NCI-H1092 (cell line): ENCODE data around the gene BICD2.

Experiments used
- DNase-seq: peaks from one replicate; lab custom pipeline; 2025; lab: John Stamatoyannopoulos, UW

Gene BICD2

GRCh38 chr9:92727716-92728700 is 36.6 kb downstream of the BICD2 start:
- DNase-seq, result no peak

DNA sequence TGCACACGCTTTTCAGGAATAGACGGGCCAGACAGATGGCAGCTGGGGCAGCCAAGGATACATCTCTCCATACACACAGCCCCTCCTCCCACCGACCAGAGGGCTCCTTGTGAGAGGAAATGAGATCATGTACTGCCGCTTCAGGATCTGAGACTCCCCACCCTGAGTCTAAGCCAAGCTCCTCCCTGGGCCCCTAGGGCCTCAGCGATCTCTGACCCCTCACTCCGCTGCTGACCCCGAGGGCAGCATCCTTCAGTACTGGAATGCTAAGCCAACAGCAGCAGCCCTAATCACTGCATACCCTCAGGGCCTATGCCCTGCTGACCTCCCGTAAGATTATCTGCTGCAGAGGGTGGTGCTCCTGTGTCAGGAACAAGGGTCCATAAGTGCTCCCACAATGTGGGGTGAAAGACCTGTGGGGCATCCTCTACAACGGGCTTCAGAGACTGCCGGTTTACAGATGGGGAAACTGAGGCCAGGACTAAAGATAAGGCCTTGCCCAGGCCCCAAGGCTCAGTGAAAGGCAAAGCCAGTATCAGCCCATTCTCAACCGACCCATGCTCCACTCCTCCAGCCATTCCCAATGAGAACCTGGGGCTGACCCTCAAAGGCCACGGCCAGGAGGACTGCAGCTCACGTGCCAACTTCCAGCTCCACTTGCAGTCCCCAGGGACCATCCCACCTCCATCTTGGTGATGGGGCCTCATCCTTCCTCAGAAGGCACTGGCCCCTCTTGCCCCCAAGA is 37.5 kb downstream of the BICD2 start:
- peak; percentile 44 for DNase-seq

GRCh38 chr9:92726348-92726747 is 38.3 kb downstream of the BICD2 start:
- DNase-seq, result no peak

- DNase-seq, result no peak
Observed at GRCh38 chr9:92725766-92726165, 38.9 kb downstream of the BICD2 start.

DNA sequence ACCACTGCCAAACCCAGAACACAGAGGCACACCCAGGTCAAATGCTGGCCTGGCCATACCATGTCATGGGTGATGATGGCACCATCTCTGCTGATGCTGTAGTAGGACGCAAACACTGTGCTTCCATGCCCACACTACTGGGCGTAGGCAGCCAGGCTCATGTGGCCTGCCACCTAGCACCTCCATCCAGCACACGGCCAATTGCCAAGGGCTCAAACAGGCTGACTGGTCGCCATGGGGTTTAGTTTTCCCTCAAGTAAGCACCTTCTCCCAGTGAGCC is 39.4 kb downstream of the BICD2 start:
- DNase-seq, result no peak

DNA sequence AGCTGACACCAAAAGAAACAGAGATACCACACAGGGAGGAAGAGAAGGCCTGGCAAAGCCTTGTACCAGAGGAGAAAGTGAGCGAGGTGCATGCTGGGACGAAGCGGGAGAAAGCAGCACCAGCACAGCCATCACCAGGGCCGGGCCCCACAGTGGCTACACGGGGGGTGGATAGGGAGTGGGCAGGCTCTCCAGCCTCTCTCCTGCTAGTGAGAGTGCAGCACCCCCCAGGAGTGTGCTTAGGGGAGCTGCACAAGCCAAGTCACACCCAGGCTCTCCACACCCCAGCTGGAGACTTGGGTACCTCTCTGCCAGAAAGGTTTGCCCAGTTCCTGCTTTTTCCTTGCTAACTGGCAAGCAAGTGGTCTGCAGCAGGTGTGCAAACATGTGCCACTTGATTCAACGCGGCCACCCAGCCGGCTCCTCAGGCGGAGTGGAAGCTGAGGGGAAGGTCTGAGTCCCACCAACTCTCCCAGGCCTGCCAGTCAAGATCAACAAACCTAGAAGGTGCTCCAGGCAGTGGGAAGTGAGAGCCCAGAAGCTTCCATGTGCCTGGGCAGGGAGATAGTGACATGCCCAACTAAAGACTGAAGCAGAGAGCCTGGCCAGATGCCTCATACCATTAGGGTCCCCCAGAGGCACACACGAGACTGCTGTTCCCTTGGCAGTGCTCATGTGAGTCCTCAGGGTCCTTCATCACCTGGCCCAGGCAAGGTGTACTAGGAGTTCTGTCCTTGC is 39.9 kb downstream of the BICD2 start:
- peak; percentile 92 for DNase-seq

DNA sequence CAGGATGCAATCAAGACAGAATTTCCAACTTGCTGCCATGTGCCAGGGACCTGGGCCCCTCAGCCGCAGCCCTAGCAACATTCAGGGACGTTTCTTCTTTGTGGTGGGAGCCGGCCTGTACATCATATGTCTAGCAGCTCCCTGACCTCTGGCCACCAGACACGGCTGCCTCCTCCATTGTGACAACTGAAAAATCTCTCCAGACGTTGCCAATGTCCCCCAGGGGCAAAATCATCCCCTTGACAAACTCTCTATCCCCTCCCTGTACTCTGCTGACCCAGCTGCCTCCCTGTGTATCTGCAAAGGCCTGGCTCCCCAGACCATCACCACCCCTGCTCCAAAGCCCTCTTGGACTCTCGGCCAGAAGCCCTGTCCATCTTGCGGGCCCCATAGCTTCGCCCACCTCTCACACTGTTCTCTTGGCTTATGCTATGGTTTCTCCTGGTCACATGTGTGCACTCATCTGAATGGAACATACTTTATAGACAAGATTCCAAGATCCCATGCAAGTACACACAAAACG is 40.8 kb downstream of the BICD2 start:
- no peak for DNase-seq

DNA sequence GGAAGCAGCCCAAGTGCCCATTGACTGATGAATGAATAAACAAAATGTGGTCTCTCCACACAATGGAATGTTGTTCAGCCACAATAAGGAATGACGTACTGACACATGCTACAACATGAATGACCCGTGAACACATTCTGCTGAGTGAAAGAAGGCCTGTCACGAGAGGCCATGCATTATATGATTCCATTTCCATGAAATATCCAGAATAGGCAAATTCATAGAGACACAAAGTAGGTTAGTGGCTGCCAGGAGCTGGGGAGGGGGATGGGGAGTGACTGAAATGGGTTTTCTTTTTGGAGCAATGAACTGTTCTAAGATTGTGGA is 41.4 kb downstream of the BICD2 start:
- no peak for DNase-seq

- DNase-seq, result no peak
Observed at GRCh38 chr9:92722386-92723298, 42.0 kb downstream of the BICD2 start.

DNA sequence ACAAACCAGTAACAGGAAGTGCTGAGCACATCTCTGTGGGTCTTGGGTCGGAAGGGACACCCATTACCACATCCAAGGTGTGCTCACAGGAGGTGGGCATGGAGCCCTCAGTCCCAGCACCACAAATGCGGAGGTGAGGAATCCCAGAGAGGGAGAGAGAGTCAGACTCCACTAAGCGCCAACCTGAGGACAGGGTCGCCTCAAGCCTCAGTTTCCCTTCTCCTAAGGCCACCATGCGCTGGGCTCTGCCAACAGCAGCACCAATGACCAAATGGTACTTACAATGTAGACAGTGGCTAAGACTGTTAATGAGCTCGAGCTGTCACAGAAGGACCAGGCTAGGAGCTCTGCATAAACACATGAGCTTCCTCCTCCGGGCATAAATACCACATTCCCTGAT is 43.1 kb downstream of the BICD2 start:
- DNase-seq, result no peak

- DNase-seq, result no peak
Observed at GRCh38 chr9:92720807-92721535, 43.7 kb downstream of the BICD2 start.

DNA sequence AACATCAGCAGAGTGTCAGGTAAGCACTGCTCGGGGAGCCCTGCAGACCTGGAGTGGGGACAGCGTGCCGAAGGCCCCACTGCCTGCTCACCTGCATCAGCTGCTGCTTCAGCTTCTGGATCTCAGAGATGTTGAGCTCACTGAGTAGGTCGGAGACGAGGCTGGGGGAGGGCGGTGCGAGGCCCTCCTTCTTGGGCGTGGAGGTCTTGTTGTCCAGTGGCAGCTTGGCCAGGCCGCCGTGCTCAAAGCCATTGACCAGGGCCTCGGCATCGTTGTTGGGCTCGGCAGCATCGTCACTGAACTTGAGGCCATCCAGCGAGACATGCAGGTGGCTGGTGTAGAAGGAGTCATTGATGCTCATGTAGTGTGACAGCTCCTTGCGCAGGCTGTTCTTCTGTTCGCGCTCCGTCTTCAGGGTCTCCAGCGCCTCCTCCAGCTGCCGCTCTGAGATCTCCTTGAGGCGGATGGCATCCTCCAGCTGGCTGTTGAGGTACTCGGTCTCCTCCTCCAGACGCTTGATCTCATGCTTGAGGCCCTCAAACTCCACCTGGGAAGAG is 44.3 kb downstream of the BICD2 start:
- DNase-seq, result no peak

DNA sequence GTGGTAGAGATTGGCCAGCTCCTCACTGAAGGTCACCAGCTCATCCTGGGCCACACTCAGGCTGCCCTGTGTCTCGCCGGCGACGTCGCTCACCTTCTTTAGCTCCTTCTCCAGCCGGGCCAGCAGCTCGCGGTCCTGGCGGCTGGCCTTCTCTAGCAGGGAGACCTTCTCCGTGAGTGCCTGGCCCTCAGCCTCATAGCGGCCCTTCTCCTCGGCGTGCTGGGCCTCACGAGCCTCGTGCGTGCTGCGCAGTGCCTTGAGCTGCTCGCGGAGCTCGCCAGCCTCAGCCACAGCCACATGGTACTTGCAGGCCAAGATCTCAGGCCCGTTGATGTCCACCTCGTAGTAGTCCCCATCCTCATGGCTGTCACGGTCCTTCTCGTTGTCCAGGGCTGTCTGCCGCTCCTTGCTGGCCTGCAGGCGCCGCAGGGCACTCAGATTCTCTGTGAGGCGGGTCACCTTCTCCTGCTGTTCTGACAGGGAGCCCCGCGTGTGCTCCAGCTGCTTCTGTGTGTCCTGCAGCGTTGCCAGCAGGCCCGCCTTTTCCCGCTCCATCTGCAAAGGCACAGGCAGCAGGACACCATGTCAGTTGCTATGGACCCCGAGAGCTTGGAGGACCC is 45.5 kb downstream of the BICD2 start:
- no peak for DNase-seq

DNA sequence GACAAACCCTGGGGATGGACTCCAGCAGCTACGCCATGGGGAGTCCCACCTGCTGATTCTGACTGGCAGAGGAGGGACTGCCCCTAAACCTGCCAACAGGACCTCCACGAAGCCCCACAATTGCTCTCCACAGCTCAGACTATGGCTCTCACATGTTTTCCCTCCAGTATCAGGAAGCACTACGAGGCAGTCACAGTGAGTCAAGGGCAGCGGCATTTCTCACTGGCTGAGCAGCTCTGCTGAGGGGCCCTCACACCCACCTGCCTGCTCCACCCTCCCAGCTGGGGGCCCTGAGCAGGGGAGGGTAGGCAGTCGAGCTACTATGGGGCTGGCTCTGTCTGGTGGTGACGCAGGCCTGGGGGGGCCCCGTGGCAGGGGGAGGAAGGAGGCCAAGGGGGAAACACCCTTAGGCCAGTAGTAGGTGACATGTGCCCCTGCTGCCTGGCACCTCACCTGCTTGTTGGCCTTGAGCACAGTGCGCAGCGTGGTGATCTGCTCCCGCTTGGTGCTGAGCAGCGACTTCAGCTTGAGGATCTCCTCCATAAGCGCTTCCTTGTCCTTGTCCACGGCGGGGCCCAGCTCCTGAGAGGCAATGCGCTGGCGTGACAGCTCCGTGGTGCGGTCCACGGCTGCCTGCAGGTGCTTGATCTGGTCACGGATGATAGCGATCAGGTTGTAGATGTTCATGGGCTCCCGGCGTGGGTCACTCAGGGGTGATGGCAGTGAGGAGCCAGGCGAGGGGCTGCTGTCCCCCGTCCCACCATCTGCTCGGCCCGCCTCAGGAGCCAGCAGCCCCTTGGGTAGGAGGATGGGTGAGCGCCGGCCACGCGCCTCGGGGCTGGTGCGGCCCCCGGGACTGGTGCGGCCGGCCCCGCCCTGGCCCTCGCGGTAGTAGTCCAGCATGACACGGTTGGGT is 46.3 kb downstream of the BICD2 start:
- DNase-seq, result no peak

DNA sequence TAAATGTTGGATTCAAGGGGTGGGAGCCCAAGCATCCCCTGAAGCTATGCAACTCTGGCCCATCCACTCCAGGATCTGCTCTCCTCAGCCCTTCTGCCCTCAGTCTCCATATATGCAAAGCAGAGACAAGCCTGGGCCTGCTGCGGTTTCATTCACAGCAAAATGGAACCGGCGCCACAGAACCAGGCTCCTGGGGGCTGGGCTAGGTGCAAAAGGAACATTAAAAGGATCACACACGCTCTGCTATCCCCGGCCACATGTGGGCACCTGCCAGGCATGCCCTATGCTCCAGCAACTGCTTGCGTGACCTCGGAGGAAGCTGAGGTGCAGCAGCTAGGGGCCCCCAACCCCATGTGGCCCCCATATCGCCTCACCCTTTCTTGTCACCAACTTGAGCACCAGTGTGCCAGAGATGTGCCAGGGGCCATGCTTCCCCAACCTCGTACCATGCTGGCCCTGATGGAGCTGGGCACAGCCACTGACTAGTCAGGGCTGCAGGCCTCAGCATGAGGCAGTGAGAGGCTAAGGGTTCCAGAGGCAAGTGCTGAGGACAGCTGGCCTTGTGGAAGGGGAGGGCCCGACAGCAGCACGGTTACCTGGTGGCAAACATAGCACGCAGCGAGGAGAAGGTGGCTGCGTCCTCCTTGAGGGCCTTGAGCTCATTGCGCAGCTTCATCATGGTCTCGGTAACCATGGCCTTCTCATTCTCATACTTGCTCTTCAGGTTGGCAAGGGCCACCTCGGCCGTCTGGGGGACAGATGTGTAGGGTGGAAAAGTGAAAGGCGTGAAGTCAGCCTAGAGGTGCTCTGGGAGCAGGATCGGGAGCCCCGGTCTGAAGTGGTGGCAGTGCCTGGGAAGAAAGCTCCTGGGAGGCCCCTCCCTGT is 47.2 kb downstream of the BICD2 start:
- DNase-seq, result no peak

DNA sequence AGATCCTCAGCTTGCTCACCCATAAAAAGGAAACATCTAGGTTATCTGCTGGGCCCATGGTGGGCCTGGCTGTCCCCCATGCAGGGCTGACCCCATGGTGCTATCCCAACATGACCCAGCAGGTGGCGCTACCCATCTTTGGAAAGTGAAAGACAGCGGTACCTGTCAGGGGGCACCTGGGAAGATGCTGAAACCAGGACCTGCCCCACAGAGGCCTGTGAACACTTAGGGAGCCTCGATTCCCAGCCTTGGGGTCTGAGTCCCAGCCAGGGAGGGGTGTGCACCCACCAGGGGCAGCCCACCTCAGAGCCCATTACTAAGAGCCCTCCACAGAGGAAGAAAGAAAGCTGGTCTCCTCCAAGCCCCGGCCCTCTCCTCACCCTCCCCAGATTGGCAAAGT is 48.1 kb downstream of the BICD2 start:
- peak; percentile 44 for DNase-seq

- DNase-seq, result no peak
Observed at GRCh38 chr9:92715488-92716231, 49.0 kb downstream of the BICD2 start.
